GM08714 (cell line): ENCODE measurements around the gene RUNX2.

Experiments
- H3K4me3 ChIP-seq: fragments of 200-500 bp; sonication (Bioruptor generic); 2 replicates; pipeline ENCODE4 v1.5.1; 2014; ENCODE audit warnings: mild to moderate bottlenecking, low read length, inconsistent platforms
- ZNF274 ChIP-seq: IDR thresholded peaks from 2 replicates; pipeline ENCODE4 v1.6.1; 2012; ENCODE audit warnings: mild to moderate bottlenecking, low read depth, low read length

Gene RUNX2

GRCh38 chr6:45675634-45676033, 347.5 kb downstream of the RUNX2 start:
- no peak for TF ChIP-seq ZNF274
- H3K4me3 ChIP-seq = no peak overlapping the region

GRCh38 chr6:45676380-45676779, 348.2 kb downstream of the RUNX2 start:
- no peak for TF ChIP-seq ZNF274
- no peak overlapping the region for H3K4me3 ChIP-seq

GRCh38 chr6:45677381-45678284, 349.5 kb downstream of the RUNX2 start:
- no peak for TF ChIP-seq ZNF274
- H3K4me3 ChIP-seq = no peak overlapping the region; the same call in 1 of the 2 replicates

GRCh38 chr6:45678285-45678607, 350.1 kb downstream of the RUNX2 start:
- no peak for TF ChIP-seq ZNF274
- H3K4me3 ChIP-seq = no peak overlapping the region; the same call in 1 of the 2 replicates

- no peak for TF ChIP-seq ZNF274
Observed at GRCh38 chr6:45679163-45679562, 351.0 kb downstream of the RUNX2 start.

GRCh38 chr6:45679631-45680030, 351.5 kb downstream of the RUNX2 start:
- no peak for TF ChIP-seq ZNF274
- no peak overlapping the region for H3K4me3 ChIP-seq

More at GRCh38 chr6:45679163-45679562, 351.0 kb downstream of the RUNX2 start:
- H3K4me3 ChIP-seq = no peak overlapping the region

GRCh38 chr6:45681860-45682511, 353.9 kb downstream of the RUNX2 start:
- no peak overlapping the region; the same call in 1 of the 2 replicates for H3K4me3 ChIP-seq
- no peak for TF ChIP-seq ZNF274

GRCh38 chr6:45684476-45684875, 356.3 kb downstream of the RUNX2 start:
- no peak overlapping the region for H3K4me3 ChIP-seq
- TF ChIP-seq ZNF274 = no peak

- no peak for TF ChIP-seq ZNF274
- H3K4me3 ChIP-seq = no peak overlapping the region
Observed at GRCh38 chr6:45685076-45685475, 356.9 kb downstream of the RUNX2 start.

- TF ChIP-seq ZNF274 = no peak
- H3K4me3 ChIP-seq = no peak overlapping the region
Observed at GRCh38 chr6:45686841-45687569, 358.9 kb downstream of the RUNX2 start.

GRCh38 chr6:45687570-45687969, 359.4 kb downstream of the RUNX2 start:
- no peak for TF ChIP-seq ZNF274
- H3K4me3 ChIP-seq = no peak overlapping the region; the same call in 1 of the 2 replicates

GRCh38 chr6:45688180-45688579, 360.1 kb downstream of the RUNX2 start:
- TF ChIP-seq ZNF274 = no peak

GRCh38 chr6:45689926-45690615, 361.9 kb downstream of the RUNX2 start:
- TF ChIP-seq ZNF274 = no peak
- H3K4me3 ChIP-seq = no peak overlapping the region

More at GRCh38 chr6:45688180-45688579, 360.1 kb downstream of the RUNX2 start:
- no peak overlapping the region; the same call in 1 of the 2 replicates for H3K4me3 ChIP-seq

GRCh38 chr6:45690846-45691245, 362.7 kb downstream of the RUNX2 start:
- no peak overlapping the region for H3K4me3 ChIP-seq
- no peak for TF ChIP-seq ZNF274

- no peak for TF ChIP-seq ZNF274
- H3K4me3 ChIP-seq = no peak overlapping the region
Observed at GRCh38 chr6:45691426-45691825, 363.3 kb downstream of the RUNX2 start.
